ENCODE measurements around the gene CDC20. TPM values are rescaled to one million over a fixed set of nuclear protein-coding genes. Genes with fewer than 3 reads are reported as not detected.

The CDC20 gene
- polyA plus RNA-seq, 1 of the 3 experiments (the other 2 are of a cell fraction): 82.7 TPM

DNA sequence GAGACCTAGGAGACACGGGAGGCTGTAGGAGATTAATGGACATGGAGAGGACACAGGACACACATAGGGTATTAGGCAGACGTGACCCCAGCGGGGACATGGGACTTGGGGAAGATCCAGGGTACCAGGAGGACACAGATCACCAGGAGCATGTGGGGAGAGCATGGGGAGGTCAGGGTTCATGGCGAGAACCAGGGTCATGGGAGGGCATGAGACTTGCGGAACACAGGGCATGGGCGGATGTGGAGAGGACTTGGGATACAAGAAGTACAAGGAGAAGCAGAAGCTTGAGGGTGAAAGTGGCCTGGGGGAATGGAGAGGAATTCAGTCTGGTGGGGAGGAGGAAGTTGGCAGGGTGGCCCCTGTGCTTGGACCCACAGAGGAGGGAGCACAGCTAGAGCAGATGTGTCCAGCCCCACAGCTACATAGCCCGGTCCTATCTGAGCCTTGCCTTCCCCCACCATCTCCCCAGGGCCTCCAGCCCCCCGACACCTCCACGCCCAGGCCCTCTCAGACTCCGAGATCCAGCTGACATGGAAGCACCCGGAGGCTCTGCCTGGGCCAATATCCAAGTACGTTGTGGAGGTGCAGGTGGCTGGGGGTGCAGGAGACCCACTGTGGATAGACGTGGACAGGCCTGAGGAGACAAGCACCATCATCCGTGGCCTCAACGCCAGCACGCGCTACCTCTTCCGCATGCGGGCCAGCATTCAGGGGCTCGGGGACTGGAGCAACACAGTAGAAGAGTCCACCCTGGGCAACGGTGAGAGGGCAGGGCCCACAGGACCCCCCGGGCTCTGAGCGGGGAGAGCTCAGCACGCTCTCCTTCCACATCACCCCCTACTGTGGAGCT lies 45.9 kb upstream of the CDC20 start:
- ChIA-PET POLR2A (no interaction called here), CTCF (no interaction called here)
- Histone ChIP-seq H3K9me3 (no peaks in the 10 kb centered on the region), H3K79me2 (ENCODE audit: insufficient read depth) (no peaks in the 10 kb centered on the region), H4K20me1 (ENCODE audit: insufficient read depth) (no peaks in the 10 kb centered on the region), H3K36me3 (replicated peaks in 1 of 2; ENCODE audit: control insufficient read depth in 1 of 2, insufficient read depth in 2 of 2, low read length in 1 of 2) (no peaks in the 10 kb centered on the region), H3K4me2 (no peak overlapping the region), H3F3A (replicated peaks; ENCODE audit: insufficient read depth) (no peaks in the 10 kb centered on the region), H3K4me1 (ENCODE audit: control insufficient read depth in 1 of 2, insufficient read depth in 2 of 2, low read depth in 1 of 2, low read length in 1 of 2) (no peaks in the 10 kb centered on the region), H3K9me2 (no peaks in the 10 kb centered on the region), H3K4me3 (ENCODE audit: low read depth in 2 of 2, low read length in 1 of 2) (no peak overlapping the region), H3K27ac (ENCODE audit: low read depth in 2 of 2, low read length in 1 of 2) (no peak overlapping the region), H3K27me3 (ENCODE audit: insufficient read depth) (no peaks in the 10 kb centered on the region), H3K9ac (no peak overlapping the region), H2AFZ (ENCODE audit: low read depth) (no peak overlapping the region)
- TF ChIP-seq NFIC (IDR thresholded peaks at IDR 0.05; ENCODE audit: borderline replicate concordance) (no peak), TCF12 (IDR thresholded peaks at IDR 0.05) (no peak), NRF1 (IDR thresholded peaks at IDR 0.05; ENCODE audit: low read depth, low read length) (no peak), RCOR1 (IDR thresholded peaks at IDR 0.05; ENCODE audit: low read length) (no peak)
- WGBS (ENCODE audit: low lambda C conversion rate): 80% methylated on average over 22 of the region's 24 CpGs
- no peak for DNase-seq

DNA sequence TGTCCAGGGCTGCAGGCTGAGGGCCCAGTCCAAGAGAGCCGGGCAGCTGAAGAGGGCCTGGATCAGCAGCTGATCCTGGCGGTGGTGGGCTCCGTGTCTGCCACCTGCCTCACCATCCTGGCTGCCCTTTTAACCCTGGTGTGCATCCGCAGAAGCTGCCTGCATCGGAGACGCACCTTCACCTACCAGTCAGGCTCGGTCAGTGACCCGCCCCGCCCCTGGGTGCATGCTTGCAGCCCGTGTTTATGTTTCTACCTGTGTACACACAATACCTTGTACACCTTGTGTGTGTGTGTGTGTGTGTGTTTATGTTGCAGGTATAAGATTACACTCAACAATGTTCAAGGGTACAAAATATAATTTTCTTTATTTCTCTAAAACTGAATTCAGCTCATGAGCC lies 45.0 kb upstream of the CDC20 start:
- no peak for DNase-seq

More for the DNA sequence above, 45.0 kb upstream of the CDC20 start:
- H3K36me3 ChIP-seq (replicated peaks in 1 of 2; ENCODE audit: control insufficient read depth in 1 of 2, insufficient read depth in 2 of 2, low read length in 1 of 2): no peaks in the 10 kb centered on the region
- no peak overlapping the region for H2AFZ ChIP-seq (ENCODE audit: low read depth)
- no peak overlapping the region for H3K4me2 ChIP-seq
- WGBS (ENCODE audit: low lambda C conversion rate): 93% methylated on average over 7 of the region's 10 CpGs
- no peak overlapping the region for H3K27ac ChIP-seq (ENCODE audit: low read depth in 2 of 2, low read length in 1 of 2)
- no peaks in the 10 kb centered on the region for H3K9me3 ChIP-seq
- H3K9me2 ChIP-seq: no peaks in the 10 kb centered on the region
- no peaks in the 10 kb centered on the region for H4K20me1 ChIP-seq (ENCODE audit: insufficient read depth)
- H3K4me3 ChIP-seq (ENCODE audit: low read depth in 2 of 2, low read length in 1 of 2): no peak overlapping the region
- no peak overlapping the region for H3K9ac ChIP-seq
- CTCF ChIA-PET: no interaction called here
- TF ChIP-seq, protein P1, sequence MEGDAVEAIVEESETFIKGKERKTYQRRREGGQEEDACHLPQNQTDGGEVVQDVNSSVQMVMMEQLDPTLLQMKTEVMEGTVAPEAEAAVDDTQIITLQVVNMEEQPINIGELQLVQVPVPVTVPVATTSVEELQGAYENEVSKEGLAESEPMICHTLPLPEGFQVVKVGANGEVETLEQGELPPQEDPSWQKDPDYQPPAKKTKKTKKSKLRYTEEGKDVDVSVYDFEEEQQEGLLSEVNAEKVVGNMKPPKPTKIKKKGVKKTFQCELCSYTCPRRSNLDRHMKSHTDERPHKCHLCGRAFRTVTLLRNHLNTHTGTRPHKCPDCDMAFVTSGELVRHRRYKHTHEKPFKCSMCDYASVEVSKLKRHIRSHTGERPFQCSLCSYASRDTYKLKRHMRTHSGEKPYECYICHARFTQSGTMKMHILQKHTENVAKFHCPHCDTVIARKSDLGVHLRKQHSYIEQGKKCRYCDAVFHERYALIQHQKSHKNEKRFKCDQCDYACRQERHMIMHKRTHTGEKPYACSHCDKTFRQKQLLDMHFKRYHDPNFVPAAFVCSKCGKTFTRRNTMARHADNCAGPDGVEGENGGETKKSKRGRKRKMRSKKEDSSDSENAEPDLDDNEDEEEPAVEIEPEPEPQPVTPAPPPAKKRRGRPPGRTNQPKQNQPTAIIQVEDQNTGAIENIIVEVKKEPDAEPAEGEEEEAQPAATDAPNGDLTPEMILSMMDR (IDR thresholded peaks at IDR 0.05): no peak
- TF ChIP-seq SIN3A (IDR thresholded peaks at IDR 0.05; ENCODE audit: borderline replicate concordance, low read depth, low read length): no peak
- TF ChIP-seq, protein P2, sequence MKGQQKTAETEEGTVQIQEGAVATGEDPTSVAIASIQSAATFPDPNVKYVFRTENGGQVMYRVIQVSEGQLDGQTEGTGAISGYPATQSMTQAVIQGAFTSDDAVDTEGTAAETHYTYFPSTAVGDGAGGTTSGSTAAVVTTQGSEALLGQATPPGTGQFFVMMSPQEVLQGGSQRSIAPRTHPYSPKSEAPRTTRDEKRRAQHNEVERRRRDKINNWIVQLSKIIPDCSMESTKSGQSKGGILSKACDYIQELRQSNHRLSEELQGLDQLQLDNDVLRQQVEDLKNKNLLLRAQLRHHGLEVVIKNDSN (IDR thresholded peaks at IDR 0.05; ENCODE audit: borderline replicate concordance, low read depth): no peak
- TF ChIP-seq TEAD4 (IDR thresholded peaks at IDR 0.05; ENCODE audit: borderline replicate concordance, insufficient read depth): no peak
- TF ChIP-seq CHD2 (IDR thresholded peaks at IDR 0.05; ENCODE audit: low read length, partially characterized antibody): no peak
- TF ChIP-seq MXI1 (IDR thresholded peaks at IDR 0.05; ENCODE audit: low read depth, low read length): no peak
- TF ChIP-seq MEF2A (IDR thresholded peaks at IDR 0.05; ENCODE audit: borderline replicate concordance, low read depth): no peak
- TF ChIP-seq EP300 (IDR thresholded peaks at IDR 0.05; ENCODE audit: borderline replicate concordance in 1 of 2, low read depth in 1 of 2, low read length in 1 of 2): no peak
- TF ChIP-seq RAD21 (IDR thresholded peaks at IDR 0.05; ENCODE audit: low read length): no peak
- POLR2A ChIA-PET: no interaction called here
- H3K27me3 ChIP-seq (ENCODE audit: insufficient read depth): no peaks in the 10 kb centered on the region
- H3K4me1 ChIP-seq (ENCODE audit: control insufficient read depth in 1 of 2, insufficient read depth in 2 of 2, low read depth in 1 of 2, low read length in 1 of 2): no peaks in the 10 kb centered on the region
- H3F3A ChIP-seq (replicated peaks; ENCODE audit: insufficient read depth): no peaks in the 10 kb centered on the region
- no peaks in the 10 kb centered on the region for H3K79me2 ChIP-seq (ENCODE audit: insufficient read depth)
